Measurements from ENCODE around the gene IDH1. TPM values are rescaled to one million over a fixed set of nuclear protein-coding genes. Genes with fewer than 3 reads are reported as not detected.

IDH1 gene
- total and polyA plus RNA-seq, 2 of the 8 experiments (the other 6 are each of a cell fraction or from before 2014, with no cell fraction given), result 174 to 398 TPM

- TF ChIP-seq GABPA (IDR thresholded peaks at IDR 0.05; ENCODE audit: borderline replicate concordance, insufficient read depth, low read length), result no peak
- no peak for TF ChIP-seq ZNF274 (IDR thresholded peaks at IDR 0.05; ENCODE audit: borderline replicate concordance, extremely low read depth, low read length)
- TF ChIP-seq NRF1 (IDR thresholded peaks at IDR 0.05; ENCODE audit: low read depth, low read length), result no peak
- TF ChIP-seq SIN3A (conservative IDR thresholded peaks at IDR 0.05 in 1 of 2, IDR thresholded peaks at IDR 0.05 in 1 of 2; ENCODE audit: low read depth in 1 of 2, low read length in 2 of 2), result no peak
- TF ChIP-seq MAFK (IDR thresholded peaks at IDR 0.05; ENCODE audit: low read depth, low read length), result no peak
- TF ChIP-seq FOSL1 (IDR thresholded peaks at IDR 0.05; ENCODE audit: insufficient read depth, low read depth, low read length), result no peak
Measured at GRCh38 chr2:208269091-208269490, 14.2 kb upstream of the IDH1 start (continued).

Measured in H1 (cell line).